ENCODE data around the gene PRR23E.

GRCh38 chr3:127182848-127183714 is 9.8 kb upstream of the PRR23E start:
- TF ChIP-seq EP300 (IDR thresholded peaks at IDR 0.05) (no peak), CTCF (IDR thresholded peaks at IDR 0.05) (no peak), POLR2A (IDR thresholded peaks at IDR 0.05) (no peak)
